NCI-H2196 treated with DMSO at 0.1 percent for 48 hours (cell line): ENCODE data around the gene DYNC2H1.

Experiments used
- DNase-seq: peaks from one replicate; lab custom pipeline; 2025; ENCODE audit not compliant: unreplicated experiment; lab: John Stamatoyannopoulos, UW

Gene DYNC2H1

DNA sequence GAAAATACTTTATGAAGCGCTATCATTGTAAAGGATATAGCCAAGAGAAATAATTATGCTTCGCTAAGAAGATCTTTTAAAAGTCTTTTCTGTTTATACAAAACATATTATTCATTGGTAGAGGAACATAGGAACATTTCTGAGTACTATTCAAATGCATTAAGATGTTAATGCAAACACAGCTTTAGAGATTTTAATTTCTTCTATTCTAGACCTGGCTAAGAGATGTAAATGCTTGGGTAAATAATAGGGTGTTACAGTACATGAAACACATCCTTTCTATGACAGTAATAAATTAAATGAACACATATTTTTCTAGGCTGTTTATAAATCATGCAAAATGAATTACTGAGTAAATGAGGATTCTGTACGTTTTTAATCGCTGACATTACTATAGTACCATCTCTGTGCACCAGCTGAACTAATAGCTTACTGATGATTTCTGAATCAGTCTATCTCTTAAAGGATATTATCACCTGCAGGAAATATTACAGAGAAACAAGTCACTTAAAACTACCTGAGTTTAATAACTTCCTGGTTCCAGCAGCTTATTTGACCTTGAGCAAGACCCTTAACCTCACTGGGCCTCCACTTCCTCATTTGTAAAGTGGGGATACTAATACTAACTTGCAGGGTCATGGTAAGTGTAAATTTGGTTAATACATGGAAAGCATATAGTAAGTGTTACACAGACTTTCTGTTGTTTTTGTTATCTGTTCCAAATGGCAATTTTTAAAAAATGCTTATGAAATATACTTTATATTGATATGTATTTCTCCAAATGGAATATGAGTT is 344.9 kb downstream of the DYNC2H1 start:
- DNase-seq, result no peak

DNA sequence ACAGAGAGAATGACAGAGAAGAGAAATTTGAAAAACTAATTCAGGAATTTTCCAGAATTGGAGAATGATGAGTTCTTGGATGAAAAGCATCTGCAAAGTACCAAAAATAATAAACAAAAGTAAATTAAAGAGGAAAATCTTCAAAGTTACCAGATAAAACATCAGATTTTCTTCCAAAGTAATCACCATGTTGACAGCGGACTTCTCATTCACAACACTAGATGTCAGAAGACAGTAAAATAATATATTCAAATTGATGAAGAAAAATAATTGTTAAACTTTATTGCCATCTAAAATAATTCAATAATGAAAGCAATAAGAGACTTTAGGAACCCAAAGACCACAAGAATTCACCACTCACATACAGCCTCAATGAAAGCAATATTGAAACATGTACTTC is 355.2 kb downstream of the DYNC2H1 start:
- DNase-seq, result no peak

DNA sequence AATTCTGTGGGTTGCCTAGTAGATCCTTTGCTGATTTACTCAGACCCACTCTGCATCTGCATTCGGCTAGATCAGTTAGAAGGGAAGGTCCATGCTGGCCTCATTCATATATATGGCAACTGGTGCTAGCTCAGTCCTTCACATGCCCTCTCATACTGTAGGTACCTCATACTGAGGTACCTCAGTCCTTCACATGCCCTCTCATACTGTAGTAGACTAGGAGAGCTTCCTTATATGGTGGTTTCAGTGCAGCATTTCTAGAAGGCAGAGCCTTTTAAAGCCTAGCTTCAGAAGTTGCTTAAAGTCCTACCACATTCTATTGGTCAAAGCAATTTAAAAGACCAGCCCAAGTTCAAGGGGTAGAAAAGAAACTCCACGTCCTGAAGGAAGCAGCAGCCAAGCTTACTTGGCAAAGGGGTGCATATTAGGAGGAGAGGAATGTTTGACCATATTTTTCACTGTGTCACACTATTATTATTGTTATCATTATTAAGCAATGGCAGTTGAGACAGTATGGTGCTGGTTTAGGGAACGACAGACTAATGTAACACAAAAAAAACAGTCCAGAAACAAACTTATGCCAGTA is 356.4 kb downstream of the DYNC2H1 start:
- DNase-seq, result no peak

GRCh38 chr11:103471546-103471945 is 362.3 kb downstream of the DYNC2H1 start:
- DNase-seq, result no peak

DNA sequence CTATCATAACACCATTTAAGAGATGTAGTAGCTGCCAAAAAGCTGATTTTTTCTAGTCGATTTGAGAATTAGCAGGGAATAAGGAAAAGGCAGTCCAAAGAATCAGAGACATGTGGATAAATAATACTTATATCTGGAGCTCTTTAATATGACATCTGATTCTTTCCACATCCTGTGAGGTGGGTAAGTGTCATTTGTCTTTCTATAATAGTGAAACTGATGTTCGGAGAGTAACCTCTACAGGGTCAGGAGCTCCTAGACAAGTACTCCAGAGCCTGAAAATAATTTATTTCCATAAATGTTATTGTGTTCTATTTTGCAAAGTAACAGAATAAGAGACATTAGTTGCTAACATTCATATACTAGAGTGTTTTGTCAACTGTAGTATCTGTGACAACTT is 367.6 kb downstream of the DYNC2H1 start:
- no peak for DNase-seq

DNA sequence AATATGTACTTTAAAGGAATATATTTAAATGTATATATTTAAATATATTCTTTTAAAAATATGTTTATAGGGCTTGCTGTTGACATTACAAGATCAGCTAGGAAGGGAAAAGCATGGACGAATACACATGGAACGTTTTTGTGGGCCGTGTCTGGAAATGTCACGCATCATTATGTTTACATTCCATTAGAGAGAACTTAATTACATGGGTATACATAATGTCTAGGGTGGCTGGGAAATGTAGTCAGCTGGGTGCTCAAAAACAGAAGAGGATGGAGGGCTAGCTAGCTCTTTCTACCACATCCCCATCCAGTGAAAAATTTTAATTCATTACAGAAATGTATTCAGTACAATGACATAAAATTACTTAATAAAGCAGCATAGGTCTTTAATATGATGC is 371.2 kb downstream of the DYNC2H1 start:
- no peak for DNase-seq

- DNase-seq, result no peak
Measured at GRCh38 chr11:103483996-103484395, 374.8 kb downstream of the DYNC2H1 start.

DNA sequence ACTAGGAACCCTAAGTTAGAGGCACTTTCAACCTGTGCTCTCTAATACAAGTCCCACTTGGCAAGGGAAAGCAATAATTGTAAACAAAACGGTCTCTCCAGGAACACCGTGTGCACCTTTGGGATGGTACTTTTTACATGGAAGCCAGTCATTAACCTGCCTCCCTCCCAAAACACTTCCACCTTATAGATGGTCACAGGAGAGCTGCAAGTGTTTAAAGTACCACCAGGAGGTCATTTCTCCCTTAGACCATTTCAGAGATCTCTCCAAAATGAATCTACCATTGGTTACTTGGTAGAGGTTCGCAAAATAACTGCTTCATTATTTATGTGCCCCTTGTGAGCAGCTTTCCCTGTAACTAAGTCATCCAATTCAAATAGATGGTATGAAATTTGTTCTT is 375.3 kb downstream of the DYNC2H1 start:
- no peak for DNase-seq

GRCh38 chr11:103486604-103487003 is 377.4 kb downstream of the DYNC2H1 start:
- DNase-seq, result no peak

GRCh38 chr11:103487113-103487512 is 377.9 kb downstream of the DYNC2H1 start:
- no peak for DNase-seq

- DNase-seq, result no peak
Measured at GRCh38 chr11:103488031-103488461, 378.8 kb downstream of the DYNC2H1 start.

DNA sequence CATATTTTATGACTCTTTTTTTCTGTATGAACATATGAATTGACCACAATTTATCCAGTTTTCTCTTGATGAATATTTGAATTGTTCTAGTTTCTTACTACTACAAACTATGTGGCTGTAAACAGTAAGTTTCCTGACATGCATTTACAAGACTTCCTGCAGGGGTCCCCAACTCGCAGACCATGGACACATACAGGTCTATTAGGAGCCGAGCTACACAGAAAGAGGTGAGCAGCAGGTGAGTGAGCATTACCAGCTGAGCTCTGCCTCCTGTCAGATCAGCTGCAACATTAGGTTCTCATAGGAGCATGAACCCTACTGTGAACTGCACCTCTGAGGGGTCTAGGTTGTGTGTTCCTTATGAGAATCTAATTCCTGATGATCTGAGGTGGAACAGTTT is 379.4 kb downstream of the DYNC2H1 start:
- no peak for DNase-seq

- DNase-seq, result no peak
Measured at GRCh38 chr11:103491777-103492176, 382.6 kb downstream of the DYNC2H1 start.

DNA sequence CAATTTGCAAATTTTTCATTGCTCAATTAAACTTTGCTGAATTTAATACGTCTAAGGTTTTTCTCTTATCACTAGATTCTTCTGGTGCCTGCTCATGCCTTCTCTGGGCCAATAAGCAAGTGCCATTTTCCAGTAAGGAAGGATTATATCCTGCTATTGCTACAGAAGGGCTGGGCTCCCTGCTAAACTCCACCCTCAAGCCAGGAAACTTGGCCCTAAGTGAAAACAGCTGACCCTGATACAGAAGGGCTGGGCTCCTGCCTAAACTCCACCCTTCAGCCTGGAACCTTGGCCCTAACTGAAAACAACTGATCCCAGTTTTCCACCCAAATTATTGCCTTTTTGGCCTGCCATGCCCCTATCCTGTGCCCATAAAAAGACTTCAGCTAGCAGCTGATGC is 385.3 kb downstream of the DYNC2H1 start:
- no peak for DNase-seq

GRCh38 chr11:103497268-103497667 is 388.0 kb downstream of the DYNC2H1 start:
- no peak for DNase-seq

DNA sequence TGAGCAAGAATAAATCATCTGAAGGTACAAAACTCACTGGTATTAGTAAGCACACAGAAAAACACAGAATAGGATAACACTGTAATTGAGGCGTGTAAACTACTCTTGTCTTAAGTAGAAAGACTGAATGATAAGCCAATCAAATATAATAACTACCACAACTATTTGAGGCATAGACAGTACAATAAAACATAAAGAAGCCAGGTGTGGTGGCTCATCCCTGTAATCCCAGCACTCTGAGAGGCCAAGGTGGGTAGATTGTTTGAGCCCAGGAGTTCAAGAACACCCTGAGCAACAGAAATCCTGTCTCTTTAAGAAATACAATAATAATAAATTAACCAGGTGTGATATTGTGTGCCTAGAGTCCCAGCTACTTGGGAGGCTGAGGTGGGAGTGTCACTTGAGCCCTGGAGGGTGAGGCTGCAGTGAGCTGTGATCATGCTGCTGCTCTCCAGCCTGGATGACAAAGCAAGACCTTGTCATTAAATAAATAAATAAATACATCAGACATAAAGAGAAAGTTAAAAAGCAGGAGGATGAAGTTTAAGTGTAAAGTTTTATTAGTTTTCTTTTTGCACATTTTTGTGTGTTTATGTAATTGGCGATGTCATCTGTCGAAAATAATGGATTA is 390.6 kb downstream of the DYNC2H1 start:
- DNase-seq, result no peak

- no peak for DNase-seq
Measured at GRCh38 chr11:103515283-103515682, 406.1 kb downstream of the DYNC2H1 start.

DNA sequence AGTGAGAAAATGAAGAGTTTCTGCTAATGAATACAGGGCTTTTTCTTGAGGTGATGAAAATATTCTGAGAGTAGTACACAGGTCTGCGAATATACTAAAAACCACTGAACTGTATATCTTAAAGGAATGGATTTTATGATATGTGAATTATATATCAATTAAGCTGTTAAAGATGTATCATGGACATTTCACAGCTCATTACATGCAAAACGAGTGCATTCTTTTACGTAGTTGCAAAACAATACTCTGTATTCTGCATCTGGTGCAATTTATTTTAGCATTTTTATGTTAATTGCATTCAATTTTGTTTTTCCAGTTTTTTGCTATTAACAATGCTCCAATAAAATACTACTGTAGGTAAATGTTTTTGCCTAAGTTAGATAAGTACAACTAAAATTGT is 411.6 kb downstream of the DYNC2H1 start:
- no peak for DNase-seq

GRCh38 chr11:103525069-103525468 is 415.8 kb downstream of the DYNC2H1 start:
- DNase-seq, result no peak

DNA sequence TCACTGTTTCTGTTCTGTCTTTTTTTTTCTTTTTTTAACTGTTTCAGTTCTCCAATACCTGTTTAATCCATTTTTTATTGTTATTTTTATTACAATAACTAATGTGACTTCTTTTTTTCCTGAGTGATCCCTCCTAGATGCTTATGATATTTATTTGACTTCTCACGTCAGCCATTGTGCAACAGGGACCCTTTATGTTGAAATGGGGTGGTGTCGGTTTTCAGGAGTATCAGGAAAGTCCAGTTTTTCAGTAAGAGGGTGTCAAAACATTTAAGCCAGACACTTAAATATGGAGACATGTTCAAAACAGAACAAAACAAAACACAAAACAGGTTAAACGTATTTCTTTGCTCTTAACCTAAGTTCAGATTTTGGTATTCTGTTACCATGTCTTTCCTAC is 418.8 kb downstream of the DYNC2H1 start:
- no peak for DNase-seq

DNA sequence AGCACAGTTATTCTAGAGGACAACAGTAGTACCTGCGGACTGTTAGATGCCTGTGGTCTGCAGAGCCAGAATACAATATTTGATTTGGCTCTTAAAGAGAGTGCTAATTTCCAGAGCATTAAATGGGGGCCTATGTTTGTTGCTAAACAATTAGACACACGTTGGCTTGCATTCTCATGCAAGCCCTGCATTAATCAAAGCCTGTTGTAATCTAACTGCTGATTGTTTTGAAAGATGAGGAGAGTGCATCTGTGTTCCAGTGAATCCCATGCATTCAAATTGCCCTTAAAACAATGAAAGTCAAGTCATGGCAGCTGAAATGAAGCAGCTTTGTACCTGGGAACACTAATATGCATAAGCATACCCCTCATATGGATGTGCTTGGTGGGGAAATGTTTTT is 419.4 kb downstream of the DYNC2H1 start:
- no peak for DNase-seq

DNA sequence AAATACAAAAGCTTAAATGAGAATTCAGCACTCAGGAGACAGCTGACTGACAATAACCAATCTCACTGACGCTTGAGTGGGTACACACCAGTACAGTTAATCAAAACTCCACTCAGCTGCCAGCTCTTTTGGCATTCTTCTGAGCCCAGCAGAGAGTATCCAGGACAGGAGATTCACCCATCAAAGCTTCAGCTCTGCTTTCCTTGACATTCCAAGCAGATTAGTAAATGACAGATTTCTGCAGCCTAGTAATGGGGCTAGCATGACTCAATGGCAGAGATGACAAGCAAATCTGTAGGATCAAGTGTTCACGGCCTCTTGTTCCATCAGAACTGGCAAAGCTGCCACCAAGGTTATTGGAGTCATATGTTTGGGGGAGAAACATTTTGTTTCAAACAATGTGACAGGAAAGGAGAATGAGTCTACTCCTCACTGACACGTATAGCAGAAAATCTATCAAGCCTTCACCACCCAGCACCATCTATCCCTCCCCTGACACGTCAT is 420.0 kb downstream of the DYNC2H1 start:
- no peak for DNase-seq
